Measurements from ENCODE around the gene FNTB.
A peak's percentile ranks its signal among the peaks of the same experiment; 100 is the strongest.

FNTB gene

GRCh38 chr14:64953310-64953654 is 33.4 kb upstream of the FNTB start:
- DNase-seq (ENCODE audit: low read depth) = no peak

GRCh38 chr14:64953661-64954060 is 33.0 kb upstream of the FNTB start:
- DNase-seq (ENCODE audit: low read depth) = no peak

- no peak for DNase-seq (ENCODE audit: low read depth)
These were observed 32.0 kb upstream of the FNTB start for GRCh38 chr14:64954491-64955240.

DNA sequence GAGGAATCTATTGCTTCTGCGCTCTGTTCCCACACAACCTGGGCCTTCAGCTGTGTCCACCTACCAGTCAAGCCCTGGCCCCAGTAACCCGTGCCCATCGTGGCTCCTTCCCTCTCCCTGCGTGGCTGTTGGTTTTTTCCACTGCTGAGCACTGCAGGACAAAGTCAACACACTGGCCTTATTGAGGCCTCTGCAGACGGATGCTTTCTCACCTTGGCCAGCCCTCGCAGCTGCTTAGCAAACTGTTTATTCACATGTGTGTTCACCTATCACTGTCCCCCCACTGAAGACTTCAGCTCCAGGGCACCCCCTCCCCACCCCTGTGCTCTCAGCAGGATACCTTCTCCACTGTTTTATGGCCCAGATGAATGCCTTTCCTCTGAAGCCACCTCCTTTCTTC is 31.4 kb upstream of the FNTB start:
- DNase-seq (ENCODE audit: low read depth) = no peak

DNA sequence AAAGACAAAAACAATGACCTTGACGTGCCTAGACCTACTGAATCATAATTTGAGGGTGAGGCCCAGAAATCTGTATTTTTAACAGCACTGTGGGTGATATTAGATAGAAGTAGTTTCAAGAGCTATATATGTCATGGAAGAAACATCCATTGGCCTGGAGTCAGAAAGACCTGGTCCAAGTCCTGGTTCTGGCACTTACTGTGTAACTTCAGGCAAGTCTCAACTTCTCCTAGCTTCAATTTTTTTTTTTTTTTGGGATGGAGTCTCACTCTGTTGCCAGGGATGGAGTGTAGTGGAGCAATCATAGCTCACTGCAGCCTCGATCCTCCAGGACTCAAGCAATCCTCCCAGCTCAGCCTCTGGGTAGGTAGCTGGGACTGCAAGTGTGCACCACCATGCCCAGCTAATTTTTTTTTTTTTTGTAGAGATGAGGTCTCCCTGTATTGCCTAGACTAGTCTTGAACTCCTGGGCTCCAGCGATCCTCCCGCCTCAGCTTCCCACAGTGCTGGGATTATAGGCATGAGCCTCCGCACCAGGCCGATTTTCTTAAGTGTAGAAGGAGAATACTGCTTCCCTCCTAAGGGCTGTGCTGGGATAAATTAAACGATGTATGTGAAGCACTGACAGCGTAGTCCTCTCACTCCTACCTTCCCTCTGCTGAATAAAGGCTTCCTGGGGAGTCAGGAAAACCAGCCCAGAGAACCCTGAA is 29.8 kb upstream of the FNTB start:
- DNase-seq (ENCODE audit: low read depth) = no peak

GRCh38 chr14:64958201-64958600 is 28.5 kb upstream of the FNTB start:
- no peak for DNase-seq (ENCODE audit: low read depth)

DNA sequence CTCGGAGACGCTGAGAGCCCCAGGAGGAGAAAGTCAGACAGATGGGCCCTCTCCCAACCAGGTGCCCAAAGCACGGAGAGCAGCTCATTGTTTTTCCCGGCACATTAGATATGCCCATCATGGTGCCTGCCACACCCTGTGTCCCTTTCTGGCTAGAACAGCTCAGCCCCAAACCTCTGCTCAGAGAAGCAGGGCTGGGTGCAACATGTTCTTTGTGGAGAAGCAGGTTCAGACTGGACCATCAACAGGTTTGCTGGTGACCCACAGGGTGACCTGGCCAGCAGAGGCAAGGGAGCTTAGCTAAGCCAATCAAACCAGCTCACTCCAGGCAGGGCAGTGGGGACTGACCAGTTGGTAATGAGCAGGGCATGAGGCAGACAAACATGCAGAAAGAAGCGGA is 28.0 kb upstream of the FNTB start:
- no peak for DNase-seq (ENCODE audit: low read depth)

- no peak for DNase-seq (ENCODE audit: low read depth)
These were observed 25.9 kb upstream of the FNTB start for GRCh38 chr14:64960762-64961276.

DNA sequence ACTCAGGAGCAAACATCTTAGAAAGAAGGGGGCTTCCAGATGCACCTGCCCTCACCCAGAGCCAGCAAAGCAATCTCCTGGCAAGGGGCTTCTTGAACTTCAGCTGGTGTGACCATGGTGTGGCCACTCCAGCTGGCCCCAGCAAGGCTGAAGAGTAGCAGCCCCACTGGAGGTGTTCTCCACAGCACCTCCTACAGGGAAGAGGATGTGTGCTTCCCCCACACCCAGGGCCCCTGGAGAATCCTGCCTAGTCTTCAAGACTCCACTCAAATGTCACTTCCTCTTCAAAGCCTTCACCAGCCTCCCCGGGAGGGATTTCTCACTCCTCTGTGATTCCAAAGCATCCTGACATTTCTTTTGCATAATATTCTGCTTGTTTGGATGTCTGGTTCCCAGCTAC is 23.1 kb upstream of the FNTB start:
- no peak for DNase-seq (ENCODE audit: low read depth)

DNA sequence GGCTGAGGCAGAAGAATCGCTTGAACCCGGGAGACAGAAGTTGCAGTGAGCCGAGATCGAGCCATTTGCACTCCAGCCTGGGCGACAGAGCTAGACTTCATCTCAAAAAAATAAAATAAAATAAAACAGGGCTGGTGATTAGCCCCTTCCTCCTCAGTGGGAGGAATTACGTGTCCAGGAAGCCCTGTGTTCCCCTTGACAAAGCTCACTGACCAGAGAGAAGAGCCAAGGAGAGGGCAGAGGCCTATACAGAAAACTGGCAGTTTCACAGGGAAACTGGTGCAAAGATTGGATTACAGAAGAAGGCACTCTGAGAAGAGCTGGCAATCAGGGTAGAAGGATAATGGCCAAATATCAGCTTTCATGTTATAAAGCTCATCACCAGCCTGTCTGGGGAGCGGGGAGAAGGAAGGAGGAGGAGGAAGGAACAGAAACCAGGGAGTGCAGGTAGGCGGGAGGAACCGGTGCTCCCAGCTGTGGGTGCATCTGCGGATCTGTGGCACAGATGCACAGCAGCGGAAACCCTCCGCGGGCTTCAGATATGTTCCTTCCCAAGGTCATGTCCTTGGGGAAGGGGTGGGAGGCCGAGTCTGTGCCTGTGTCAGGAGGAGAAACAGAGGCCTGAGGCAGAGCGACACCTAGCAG is 21.2 kb upstream of the FNTB start:
- DNase-seq (ENCODE audit: low read depth) = no peak

DNA sequence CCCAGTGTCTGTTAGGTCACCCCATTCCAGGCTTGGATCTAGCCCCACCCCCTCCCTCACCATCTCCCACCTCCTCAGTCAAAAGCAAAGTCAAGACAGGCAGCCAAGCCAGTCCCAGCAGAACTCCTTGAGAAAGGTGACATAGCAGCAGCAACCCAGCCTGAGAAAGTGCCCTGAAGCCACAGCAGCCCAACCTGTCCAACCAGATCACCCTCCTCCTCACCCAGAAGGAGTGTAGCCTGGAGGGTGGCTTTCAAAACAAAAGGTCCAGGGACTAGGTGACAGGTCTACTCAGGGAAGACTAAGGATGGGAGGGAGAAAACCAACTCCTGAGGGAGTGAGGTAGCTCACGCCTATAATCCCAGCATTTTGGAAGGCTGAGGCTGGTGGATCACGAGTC is 19.7 kb upstream of the FNTB start:
- no peak for DNase-seq (ENCODE audit: low read depth)

GRCh38 chr14:64968167-64968566 is 18.5 kb upstream of the FNTB start:
- no peak for DNase-seq (ENCODE audit: low read depth)

DNA sequence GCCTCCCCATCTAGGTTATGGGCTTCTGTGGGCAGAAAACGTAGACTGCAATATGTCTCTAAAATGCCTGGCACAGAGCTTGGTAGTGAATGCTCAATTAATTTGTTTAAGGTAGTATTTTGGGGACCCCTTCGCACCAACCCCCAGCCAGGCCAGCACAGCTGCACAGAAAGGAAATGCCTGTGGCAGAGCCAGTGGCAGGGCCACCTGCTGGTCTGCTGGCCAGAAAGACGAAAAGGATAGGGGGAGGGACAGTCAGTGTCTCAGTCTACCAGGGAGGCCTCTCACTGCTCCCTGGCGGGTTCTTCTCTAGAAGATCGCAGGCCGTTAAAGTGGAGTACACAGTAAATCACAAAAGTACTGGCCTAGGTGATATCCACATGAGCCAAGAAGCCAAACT is 18.0 kb upstream of the FNTB start:
- DNase-seq (ENCODE audit: low read depth) = no peak

- no peak for DNase-seq (ENCODE audit: low read depth)
These were observed 16.7 kb upstream of the FNTB start for GRCh38 chr14:64970041-64970440.

DNA sequence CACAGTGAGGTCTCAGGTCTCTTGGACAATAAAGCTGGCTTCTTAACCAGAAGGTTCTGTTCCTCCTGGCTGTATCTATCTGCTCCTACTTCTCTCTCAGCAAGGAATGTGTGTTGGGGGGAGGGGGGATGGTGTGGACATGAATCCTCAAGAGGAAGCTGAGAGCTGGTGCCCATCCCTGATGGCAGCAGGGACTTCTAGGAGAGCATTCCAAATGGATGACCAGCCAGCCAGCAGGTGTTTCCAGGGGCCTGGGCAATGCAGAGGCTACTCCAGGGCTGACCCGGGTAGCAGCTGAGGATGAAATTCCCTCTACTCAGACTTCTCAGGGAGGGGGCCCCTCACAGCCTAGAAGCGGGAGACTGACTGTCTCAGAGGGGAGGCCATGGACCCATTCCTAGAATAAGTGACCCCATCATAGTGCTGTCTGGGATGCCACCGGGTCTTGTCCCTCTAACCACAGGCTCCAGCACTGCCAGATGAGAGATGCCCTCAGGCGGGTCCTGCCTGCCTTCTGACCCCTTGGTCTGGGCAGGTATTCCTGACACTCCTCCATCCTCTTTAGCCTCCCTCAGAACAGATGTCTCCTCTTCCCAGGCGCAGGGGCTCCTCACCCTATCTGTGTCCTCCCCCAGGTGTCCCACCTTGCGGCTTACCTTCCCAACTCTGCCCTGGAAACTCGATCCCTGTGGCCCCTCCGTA is 15.8 kb upstream of the FNTB start:
- DNase-seq (ENCODE audit: low read depth) = no peak

GRCh38 chr14:64971491-64971942 is 15.2 kb upstream of the FNTB start:
- no peak for DNase-seq (ENCODE audit: low read depth)

DNA sequence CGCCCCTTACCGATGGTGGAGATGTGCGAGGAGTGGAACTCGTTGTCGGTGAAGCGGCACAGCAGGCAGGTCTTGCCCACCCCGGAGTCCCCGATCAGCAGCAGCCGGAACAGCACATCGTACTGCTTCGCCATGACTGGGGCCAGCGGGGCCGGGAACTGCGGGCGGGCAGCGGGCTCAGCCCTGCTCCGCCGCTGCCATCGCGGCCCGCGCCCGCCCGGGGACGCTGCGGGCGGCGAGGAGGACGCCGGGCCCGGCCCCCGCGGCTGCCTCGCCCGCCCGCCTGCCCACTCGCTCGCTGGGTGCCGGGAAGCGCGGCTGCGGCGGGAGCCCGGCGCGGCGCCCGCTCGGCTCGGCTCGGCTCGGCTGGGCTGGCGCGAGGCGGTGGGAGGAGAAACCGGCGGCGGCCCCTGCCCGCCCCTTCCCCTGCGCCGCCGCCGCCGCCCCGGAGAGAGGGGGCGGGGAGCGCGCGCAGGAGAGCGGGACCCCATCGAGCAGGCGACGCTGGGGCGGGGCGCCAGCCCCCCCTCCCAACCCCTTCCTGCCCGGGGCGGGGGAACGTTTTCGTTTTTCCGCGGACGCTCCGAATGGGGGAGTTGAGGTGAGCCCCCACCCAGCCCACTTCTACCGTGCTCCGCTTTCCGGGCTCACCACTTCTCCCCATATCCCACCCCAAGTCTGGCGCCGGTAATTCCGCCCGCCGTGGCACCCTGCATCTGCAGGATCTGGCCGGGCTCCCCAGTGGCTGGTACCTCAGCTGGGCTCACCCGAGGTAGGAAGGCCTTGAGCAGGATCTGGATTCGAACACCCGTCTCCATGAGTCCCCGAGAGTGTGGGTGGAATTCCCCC is 14.5 kb upstream of the FNTB start, which contains the start of gene RAB15:
RAB15 (minus strand) TSS at position 394 of the 849 bp plus-strand sequence; CDS start at position 134, 260 bp downstream.
- DNase-seq (ENCODE audit: low read depth) = peak; percentile 24

DNA sequence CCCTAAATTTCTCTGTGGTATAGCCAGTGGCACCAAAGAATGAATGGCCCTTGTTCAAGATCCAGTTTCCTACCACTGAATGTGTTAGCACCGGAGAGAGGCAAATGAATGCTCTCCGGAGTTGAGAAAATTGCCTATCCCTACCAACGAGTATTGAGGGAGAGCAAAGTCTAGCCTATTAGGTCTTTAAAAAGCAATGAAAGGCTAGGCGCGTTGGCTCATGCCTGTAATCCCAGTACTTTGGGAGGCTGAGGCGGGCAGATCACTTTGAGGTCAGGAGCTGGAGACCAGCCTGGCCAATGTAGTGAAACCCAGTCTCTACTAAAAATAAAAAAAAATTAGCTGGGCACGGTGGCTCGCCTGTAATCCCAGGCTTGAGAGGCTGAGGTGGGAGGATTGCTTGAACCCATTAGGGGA is 13.7 kb upstream of the FNTB start:
- no peak for DNase-seq (ENCODE audit: low read depth)

GRCh38 chr14:64973826-64974225 is 12.9 kb upstream of the FNTB start:
- no peak for DNase-seq (ENCODE audit: low read depth)

- no peak for DNase-seq (ENCODE audit: low read depth)
These were observed 12.1 kb upstream of the FNTB start for GRCh38 chr14:64974563-64974962.

- no peak for DNase-seq (ENCODE audit: low read depth)
These were observed 7.2 kb upstream of the FNTB start for GRCh38 chr14:64979336-64980074.
